Colonic mucosa (tissue), 4 donors: Measurements from ENCODE around the gene GPR55. TPM values are rescaled to one million over a fixed set of nuclear protein-coding genes. Genes with fewer than 3 reads are reported as not detected.

Source experiments
- DNase-seq: peaks from one replicate; pipeline ENCODE4 v3.0.0-alpha.2; 2020
- H3K27ac ChIP-seq: fragments of 200-600 bp; one replicate; pipeline ENCODE4 v1.8.0; 2021
- H3K27me3 ChIP-seq: fragments of 200-600 bp; one replicate; pipeline ENCODE4 v1.8.0; 2021
- H3K36me3 ChIP-seq: fragments of 200-600 bp; one replicate; pipeline ENCODE4 v1.8.0; 2021
- H3K4me1 ChIP-seq: fragments of 200-600 bp; one replicate; pipeline ENCODE4 v1.8.0; 2021; ENCODE audit warnings: mild to moderate bottlenecking
- H3K4me3 ChIP-seq: fragments of 200-600 bp; one replicate; pipeline ENCODE4 v1.8.0; 2021
- H3K9ac ChIP-seq, 2 donors: one replicate each; pipeline ENCODE4 v1.7.0; 2013; ENCODE audit warnings: control low read depth in 2 of 2, low read depth in 2 of 2, low read length in 2 of 2
- H3K9me3 ChIP-seq: fragments of 200-600 bp; one replicate; pipeline ENCODE4 v1.8.0; 2021
- CTCF ChIP-seq: fragments of 200-600 bp; IDR thresholded peaks from one replicate; pipeline ENCODE4 v1.8.0; 2022; ENCODE audit warnings: antibody characterized with exemption, mild to moderate bottlenecking
- intact Hi-C: fragments of 100-400 bp; cut with DNase I; formaldehyde crosslinking; loops from one replicate; pipeline ENCODE4 v1.14.1; 2022
- total RNA-seq, 2 donors: library from RNA; stranded (reverse); fragmentation: NEBNext Ultra II Directional in 1 of 2; extraction: Animal tissue kit (Norgen Biotek cat#: 25700) in 1 of 2; gene quantifications; one replicate each; pipeline ENCODE4 v1.2.1, GENCODE V29; 2021
- donor health status: healthy.
- donor health status: DM: no; HTN: no; CAD: no.
- donor health status: DM: no; HTN: no; CAD: no.

The GPR55 gene
- total RNA-seq, 2 donors from 2014 or later, result 0.35 to 1.0 TPM

- Histone ChIP-seq H3K4me3 (no peak overlapping the region), H3K36me3 (no peaks in the 10 kb centered on the region), H3K9me3 (no peaks in the 10 kb centered on the region), H3K27me3 (no peaks in the 10 kb centered on the region), H3K9ac (no peak overlapping the region), H3K4me1 (peaks cover 8% of the 10 kb centered on the region), H3K27ac (no peak overlapping the region)
- peak; percentile 24 for DNase-seq
- TF ChIP-seq CTCF, result no peak
- intact Hi-C loops, result no loop called here
These were observed 30.9 kb downstream of the GPR55 start for GRCh38 chr2:230893841-230894781.

- no peak for TF ChIP-seq CTCF
- no peak overlapping the region for H3K9ac ChIP-seq
- no peak overlapping the region for H3K27ac ChIP-seq
- no peaks in the 10 kb centered on the region for H3K9me3 ChIP-seq
- peaks cover 8% of the 10 kb centered on the region for H3K4me1 ChIP-seq
- intact Hi-C loops, result no loop called here
- no peak overlapping the region for H3K4me3 ChIP-seq
- H3K36me3 ChIP-seq, result no peaks in the 10 kb centered on the region
- H3K27me3 ChIP-seq, result no peaks in the 10 kb centered on the region
- DNase-seq, result no peak
These were observed 31.7 kb downstream of the GPR55 start for GRCh38 chr2:230893338-230893737.

DNA sequence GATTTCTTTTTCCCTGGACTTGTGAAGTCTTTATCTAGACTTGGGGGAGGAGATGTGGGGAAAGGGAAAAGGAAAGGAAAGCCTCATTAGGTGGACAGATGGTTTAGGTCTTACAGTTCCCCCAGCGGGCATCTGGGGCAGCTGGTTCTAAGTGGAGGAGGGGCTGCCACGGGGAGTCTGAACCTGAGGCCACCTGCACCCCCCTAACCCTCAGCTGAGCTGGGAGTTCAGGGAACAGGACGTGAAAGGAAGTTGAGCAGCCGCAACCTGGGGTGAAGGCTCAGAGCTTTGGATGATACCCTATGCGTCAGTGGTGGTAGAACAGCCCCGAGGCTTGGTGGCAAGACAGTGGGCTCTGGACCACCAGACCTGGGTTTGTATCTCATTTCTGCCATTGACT is 33.5 kb downstream of the GPR55 start:
- H3K9me3 ChIP-seq, result no peaks in the 10 kb centered on the region
- H3K9ac ChIP-seq, result no peak overlapping the region
- no peaks in the 10 kb centered on the region for H3K36me3 ChIP-seq
- no peak for TF ChIP-seq CTCF
- intact Hi-C loops, result no loop called here
- no peaks in the 10 kb centered on the region for H3K27me3 ChIP-seq
- no peak for DNase-seq
- H3K4me1 ChIP-seq, result peaks cover 6% of the 10 kb centered on the region
- H3K27ac ChIP-seq, result no peak overlapping the region
- no peak overlapping the region for H3K4me3 ChIP-seq

GRCh38 chr2:230891064-230891463 is 34.0 kb downstream of the GPR55 start:
- H3K4me3 ChIP-seq, result no peak overlapping the region
- no peaks in the 10 kb centered on the region for H3K36me3 ChIP-seq

GRCh38 chr2:230890646-230891045 is 34.4 kb downstream of the GPR55 start:
- H3K4me3 ChIP-seq, result no peak overlapping the region
- H3K4me1 ChIP-seq, result no peaks in the 10 kb centered on the region
- DNase-seq, result no peak
- no peak for TF ChIP-seq CTCF
- no peaks in the 10 kb centered on the region for H3K27me3 ChIP-seq
- no peaks in the 10 kb centered on the region for H3K36me3 ChIP-seq
- no peak overlapping the region for H3K27ac ChIP-seq
- intact Hi-C loops, result no loop called here
- no peak overlapping the region for H3K9ac ChIP-seq
- no peaks in the 10 kb centered on the region for H3K9me3 ChIP-seq

More at GRCh38 chr2:230891064-230891463, 34.0 kb downstream of the GPR55 start:
- TF ChIP-seq CTCF, result no peak
- H3K9me3 ChIP-seq, result no peaks in the 10 kb centered on the region
- no peak for DNase-seq
- no peaks in the 10 kb centered on the region for H3K27me3 ChIP-seq
- no peak overlapping the region for H3K9ac ChIP-seq
- peaks cover 2% of the 10 kb centered on the region for H3K4me1 ChIP-seq
- intact Hi-C loops, result no loop called here
- H3K27ac ChIP-seq, result no peak overlapping the region
